ENCODE data around the gene TCF7L2. TPM values are rescaled to one million over a fixed set of nuclear protein-coding genes. Genes with fewer than 3 reads are reported as not detected.
A peak's percentile ranks its signal among the peaks of the same experiment; 100 is the strongest.

Gene TCF7L2
- total RNA-seq, 1 experiment from 2014 or later = 16.1 TPM

DNA sequence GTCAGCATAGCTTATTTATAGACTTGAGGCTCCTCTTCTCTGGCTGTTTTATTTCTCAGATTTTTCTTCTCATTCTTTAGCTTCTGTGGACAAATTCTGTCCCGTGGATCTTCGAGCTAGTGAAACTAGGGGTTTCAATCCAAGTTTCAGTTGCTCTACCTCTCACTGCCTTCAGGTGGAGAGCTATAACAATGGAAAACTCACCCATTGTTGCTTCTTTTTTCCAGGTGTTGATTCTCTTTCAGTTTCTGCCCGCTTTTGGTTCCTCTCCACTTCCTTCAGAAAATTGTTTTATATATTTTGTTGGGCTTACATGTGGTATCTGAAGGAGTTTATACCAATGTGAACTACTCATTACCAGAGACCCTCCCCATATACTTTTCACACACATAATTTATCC, 266.1 kb downstream of the TCF7L2 start:
- Histone ChIP-seq H3K79me2 (ENCODE audit: low read length) (no peaks in the 10 kb centered on the region), H2AFZ (ENCODE audit: low read length) (peak overlapping the region; percentile 3), H3K4me2 (ENCODE audit: low read length) (peak overlapping the region; percentile 24; the same call in 1 of the 2 replicates), H3K9ac (ENCODE audit: low read length) (no peak overlapping the region), H3K4me1 (ENCODE audit: insufficient read depth, low read length) (no peaks in the 10 kb centered on the region), H4K20me1 (ENCODE audit: low read length) (no peaks in the 10 kb centered on the region), H3K9me3 (ENCODE audit: low read length) (no peaks in the 10 kb centered on the region), H3F3A (ENCODE audit: low read length, unreplicated experiment) (no peaks in the 10 kb centered on the region), H3K27me3 (ENCODE audit: low read length) (no peaks in the 10 kb centered on the region), H3K27ac (ENCODE audit: low read length) (no peak overlapping the region), H3K9me2 (replicated peaks; ENCODE audit: low read length) (no peaks in the 10 kb centered on the region), H3K36me3 (ENCODE audit: low read depth, low read length) (no peaks in the 10 kb centered on the region), H3K4me3 (ENCODE audit: low read length) (no peak overlapping the region)
- DNase-seq (peak; percentile 50), ATAC-seq (peak; percentile 54; the same call in 1 of the 2 replicates)
- intact Hi-C loops (cut with micrococcal nuclease) = loop anchor here (1.0 to 5.0 kb wide), 3 partner anchors 169 to 305 kb away; no protein-coding TSS in a partner anchor
- POLR2A ChIA-PET (ENCODE audit: unreplicated experiment) = interaction anchor here (0.7 kb wide), 1 partner anchor 172 kb away, joined by 3 read pairs; no protein-coding TSS in a partner anchor
- no TSS peak for BruUV-seq (replicated peaks)
- TF ChIP-seq EZH2phosphoT487 (IDR thresholded peaks at IDR 0.05; ENCODE audit: borderline replicate concordance, low read length) = no peak
- TF ChIP-seq EZH2 (IDR thresholded peaks at IDR 0.05; ENCODE audit: low read length, unreplicated experiment) = no peak
- TF ChIP-seq, protein P1, sequence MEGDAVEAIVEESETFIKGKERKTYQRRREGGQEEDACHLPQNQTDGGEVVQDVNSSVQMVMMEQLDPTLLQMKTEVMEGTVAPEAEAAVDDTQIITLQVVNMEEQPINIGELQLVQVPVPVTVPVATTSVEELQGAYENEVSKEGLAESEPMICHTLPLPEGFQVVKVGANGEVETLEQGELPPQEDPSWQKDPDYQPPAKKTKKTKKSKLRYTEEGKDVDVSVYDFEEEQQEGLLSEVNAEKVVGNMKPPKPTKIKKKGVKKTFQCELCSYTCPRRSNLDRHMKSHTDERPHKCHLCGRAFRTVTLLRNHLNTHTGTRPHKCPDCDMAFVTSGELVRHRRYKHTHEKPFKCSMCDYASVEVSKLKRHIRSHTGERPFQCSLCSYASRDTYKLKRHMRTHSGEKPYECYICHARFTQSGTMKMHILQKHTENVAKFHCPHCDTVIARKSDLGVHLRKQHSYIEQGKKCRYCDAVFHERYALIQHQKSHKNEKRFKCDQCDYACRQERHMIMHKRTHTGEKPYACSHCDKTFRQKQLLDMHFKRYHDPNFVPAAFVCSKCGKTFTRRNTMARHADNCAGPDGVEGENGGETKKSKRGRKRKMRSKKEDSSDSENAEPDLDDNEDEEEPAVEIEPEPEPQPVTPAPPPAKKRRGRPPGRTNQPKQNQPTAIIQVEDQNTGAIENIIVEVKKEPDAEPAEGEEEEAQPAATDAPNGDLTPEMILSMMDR (conservative IDR thresholded peaks at IDR 0.05; ENCODE audit: low read depth, low read length) = peak; percentile 67
- CTCF ChIA-PET = interaction anchor here (0.7 to 2.2 kb wide), 3 partner anchors 169 to 350 kb away, joined by 3 to 25 read pairs (median 4); no protein-coding TSS in a partner anchor

Measured in PC-3 (cell line).